Measurements from ENCODE around the gene HDAC9.

DNA sequence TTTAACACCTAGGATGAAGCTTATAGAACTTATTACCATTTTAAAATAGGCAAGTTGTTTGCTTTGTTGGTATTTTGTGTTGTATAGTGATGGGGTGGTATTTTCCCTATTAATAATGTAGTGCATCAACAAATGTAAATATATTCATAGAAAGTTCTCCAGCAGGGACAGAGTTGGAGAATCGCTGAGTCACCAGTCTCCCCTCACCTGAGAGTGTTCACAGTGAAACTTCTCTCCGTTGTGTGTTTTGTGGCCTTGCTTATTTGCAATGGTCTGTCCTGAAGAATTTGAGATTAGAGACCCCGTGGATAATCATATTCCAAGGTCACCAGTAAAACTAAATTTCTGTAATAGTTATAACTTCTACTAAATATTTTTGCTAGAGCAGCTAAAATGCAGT lies 51.0 kb downstream of the HDAC9 start:
- TF ChIP-seq CTCF (IDR thresholded peaks at IDR 0.05) (no peak), POLR2A (IDR thresholded peaks at IDR 0.05) (no peak)

Measured in adrenal gland (tissue), 5 donors.